Measurements from ENCODE around the gene TNKS1BP1. TPM values are rescaled to one million over a fixed set of nuclear protein-coding genes. Genes with fewer than 3 reads are reported as not detected.

Gene TNKS1BP1
- total and polyA plus RNA-seq, 7 experiments from 2014 or later = 2.8 to 22.0 (median 12.5) TPM

DNA sequence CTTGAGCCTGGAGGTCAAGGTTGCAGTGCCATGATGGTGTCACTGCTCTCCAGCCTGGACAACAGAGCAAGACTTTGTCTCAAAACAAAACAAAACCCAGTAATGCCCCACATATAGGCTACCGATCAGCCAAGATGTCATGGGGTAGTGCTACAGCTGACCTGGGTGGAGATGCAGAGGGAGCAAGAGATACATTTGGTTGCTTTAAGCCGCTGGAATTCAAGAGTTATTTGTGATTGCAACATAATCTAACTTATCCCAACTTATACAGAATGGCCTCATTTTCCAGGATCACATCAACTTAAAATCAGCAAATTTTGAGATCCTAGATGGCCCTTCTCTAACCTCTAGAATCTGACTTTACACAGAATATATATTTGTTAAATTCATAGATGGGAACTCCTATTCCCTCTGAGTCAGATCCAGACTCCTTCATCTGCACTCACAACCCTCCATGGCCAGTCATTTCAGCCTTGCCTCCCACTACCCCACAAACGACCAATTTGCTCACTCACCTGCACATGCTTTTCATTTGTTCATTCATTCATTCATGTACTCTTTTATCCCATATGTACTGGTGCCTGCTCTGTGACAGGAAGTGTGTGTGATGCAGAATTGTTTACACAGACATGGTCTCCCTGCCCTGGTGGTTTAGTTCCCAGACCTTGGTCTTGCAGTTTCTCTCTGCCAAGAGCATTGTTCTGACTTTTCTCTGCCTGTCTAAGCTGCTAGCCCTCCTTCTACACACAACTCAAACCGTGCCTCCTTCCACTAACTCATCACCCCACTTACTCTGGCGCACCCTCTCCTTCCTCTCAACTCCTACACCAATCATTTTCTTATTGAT lies 63.6 kb downstream of the TNKS1BP1 start:
- Histone ChIP-seq H3K36me3 (ENCODE audit: control insufficient read depth in 2 of 3, insufficient read depth in 3 of 3, low read length in 3 of 3) (no peaks in the 10 kb centered on the region), H3K27me3 (ENCODE audit: control insufficient read depth in 2 of 2, insufficient read depth in 2 of 2, low read length in 2 of 2) (no peaks in the 10 kb centered on the region), H3K9me3 (ENCODE audit: control insufficient read depth in 2 of 3, low read length in 3 of 3) (peaks cover 0 to 13% (median 0%) of the 10 kb centered on the region in 3 experiments), H3K4me3 (ENCODE audit: low read length) (no peak overlapping the region), H3K27ac (ENCODE audit: low read depth, low read length) (no peak overlapping the region), H3K4me1 (ENCODE audit: control insufficient read depth in 2 of 2, insufficient read depth in 2 of 2, low read length in 2 of 2) (no peaks in the 10 kb centered on the region)
- H3K9me3 Mint-ChIP-seq = peaks cover 0 to 30% (median 9%) of the 10 kb centered on the region in 11 donors
- peaks cover 0 to under 1% (median 0%) of the 10 kb centered on the region in 5 donors for H3K36me3 Mint-ChIP-seq
- no peak overlapping the region for H3K4me3 Mint-ChIP-seq
- CTCF ChIA-PET = no interaction called here
- no peaks in the 10 kb centered on the region for H3K4me1 Mint-ChIP-seq
- intact Hi-C loops (cut with micrococcal nuclease) = no loop called here
- ATAC-seq (no peak), DNase-seq (no peak)
- peaks cover 5 to 34% (median 22%) of the 10 kb centered on the region in 5 donors for H3K27me3 Mint-ChIP-seq
- POLR2A ChIA-PET = no interaction called here
- no peak overlapping the region for H3K27ac Mint-ChIP-seq

DNA sequence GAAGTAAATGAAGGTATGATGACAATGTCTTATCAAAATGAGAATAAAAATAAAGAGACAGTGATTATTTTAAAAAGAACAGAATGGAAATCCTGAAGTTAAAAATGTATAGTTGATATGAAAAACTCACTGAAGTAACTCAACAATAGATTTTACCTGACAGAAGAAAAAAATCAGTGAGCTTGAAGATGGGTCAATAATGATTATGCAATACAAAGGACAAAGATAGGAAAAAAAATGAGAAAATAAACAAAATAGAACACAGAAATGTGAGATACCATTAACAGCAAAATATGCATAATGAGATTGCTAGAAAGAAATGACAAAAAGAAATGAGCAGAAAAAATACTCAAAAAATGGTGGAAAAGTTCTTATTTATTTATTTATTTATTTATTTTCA lies 68.6 kb downstream of the TNKS1BP1 start:
- no peak overlapping the region for H3K4me3 ChIP-seq (ENCODE audit: low read length)
- no peak for ATAC-seq
- Mint-ChIP-seq H3K4me3 (no peak overlapping the region), H3K36me3 (peaks cover 0 to 4% (median 0%) of the 10 kb centered on the region in 5 donors), H3K27ac (no peak overlapping the region), H3K9me3 (peaks cover 0 to 23% (median 12%) of the 10 kb centered on the region in 11 donors), H3K27me3 (peaks cover 24 to 63% (median 46%) of the 10 kb centered on the region in 5 donors), H3K4me1 (no peaks in the 10 kb centered on the region)
- intact Hi-C loops (cut with micrococcal nuclease) = no loop called here
- no peak overlapping the region for H3K27ac ChIP-seq (ENCODE audit: low read depth, low read length)
- peaks cover 0 to 6% (median 0%) of the 10 kb centered on the region in 3 experiments for H3K9me3 ChIP-seq (ENCODE audit: control insufficient read depth in 2 of 3, low read length in 3 of 3)
- H3K4me1 ChIP-seq (ENCODE audit: control insufficient read depth in 2 of 2, insufficient read depth in 2 of 2, low read length in 2 of 2) = no peaks in the 10 kb centered on the region
- no peak for DNase-seq
- ChIA-PET CTCF (no interaction called here), POLR2A (no interaction called here)
- H3K36me3 ChIP-seq (ENCODE audit: control insufficient read depth in 2 of 3, insufficient read depth in 3 of 3, low read length in 3 of 3) = no peaks in the 10 kb centered on the region
- no peaks in the 10 kb centered on the region for H3K27me3 ChIP-seq (ENCODE audit: control insufficient read depth in 2 of 2, insufficient read depth in 2 of 2, low read length in 2 of 2)

DNA sequence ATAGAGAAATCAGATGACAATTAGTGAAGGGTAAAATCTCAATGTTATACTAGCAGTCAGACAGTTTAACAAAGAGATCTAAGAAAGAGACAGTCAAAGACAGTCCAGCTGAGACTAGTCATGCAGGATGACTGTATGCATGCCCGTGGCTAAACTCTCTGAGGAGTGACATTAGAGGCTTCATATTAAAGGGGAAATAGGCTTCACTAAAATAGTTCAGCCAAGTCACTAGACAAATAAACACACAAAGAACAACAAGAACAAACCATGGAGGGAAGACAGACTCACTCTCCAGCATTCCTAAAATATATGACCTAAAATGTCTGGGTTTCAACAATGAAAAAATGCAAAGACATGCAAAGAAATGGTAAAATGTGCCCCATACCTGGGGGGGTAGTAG lies 69.1 kb downstream of the TNKS1BP1 start:
- Histone ChIP-seq H3K27ac (ENCODE audit: low read depth, low read length) (no peak overlapping the region), H3K4me1 (ENCODE audit: control insufficient read depth in 2 of 2, insufficient read depth in 2 of 2, low read length in 2 of 2) (no peaks in the 10 kb centered on the region), H3K36me3 (ENCODE audit: control insufficient read depth in 2 of 3, insufficient read depth in 3 of 3, low read length in 3 of 3) (no peaks in the 10 kb centered on the region), H3K4me3 (ENCODE audit: low read length) (no peak overlapping the region), H3K27me3 (ENCODE audit: control insufficient read depth in 2 of 2, insufficient read depth in 2 of 2, low read length in 2 of 2) (no peaks in the 10 kb centered on the region), H3K9me3 (ENCODE audit: control insufficient read depth in 2 of 3, low read length in 3 of 3) (peaks cover 0 to 6% (median 0%) of the 10 kb centered on the region in 3 experiments)
- Mint-ChIP-seq H3K27me3 (peaks cover 24 to 68% (median 51%) of the 10 kb centered on the region in 5 donors), H3K27ac (no peak overlapping the region), H3K4me3 (no peak overlapping the region), H3K9me3 (peaks cover 0 to 23% (median 12%) of the 10 kb centered on the region in 11 donors), H3K36me3 (peaks cover 0 to 4% (median 0%) of the 10 kb centered on the region in 5 donors), H3K4me1 (no peaks in the 10 kb centered on the region)
- intact Hi-C loops (cut with micrococcal nuclease) = no loop called here
- ATAC-seq = no peak
- ChIA-PET POLR2A (no interaction called here), CTCF (no interaction called here)
- DNase-seq = no peak

DNA sequence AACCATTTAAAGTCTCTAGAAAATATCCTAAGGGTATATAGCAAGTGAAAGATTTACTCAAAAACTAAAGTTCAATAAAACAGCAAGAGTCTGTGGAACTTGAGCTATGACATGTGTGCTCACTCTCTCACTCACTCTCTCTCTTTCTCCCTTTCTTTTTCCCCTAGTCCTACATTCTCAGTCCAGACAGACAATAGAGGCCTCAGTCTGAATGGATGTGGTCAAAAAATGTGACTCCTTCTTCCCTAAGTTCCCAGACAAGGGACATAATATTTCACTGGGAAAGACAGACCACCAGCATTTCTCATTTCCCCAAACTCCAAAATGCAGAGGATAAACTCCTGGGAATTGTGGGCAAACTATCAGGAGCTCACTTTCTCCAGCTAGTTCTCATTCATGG lies 70.1 kb downstream of the TNKS1BP1 start:
- POLR2A ChIA-PET = no interaction called here
- Mint-ChIP-seq H3K9me3 (peaks cover 0 to 23% (median 12%) of the 10 kb centered on the region in 11 donors), H3K4me1 (no peaks in the 10 kb centered on the region), H3K27me3 (peaks cover 24 to 68% (median 53%) of the 10 kb centered on the region in 5 donors), H3K4me3 (no peak overlapping the region), H3K27ac (no peak overlapping the region), H3K36me3 (peaks cover 0 to 4% (median 0%) of the 10 kb centered on the region in 5 donors)
- Histone ChIP-seq H3K4me1 (ENCODE audit: control insufficient read depth in 2 of 2, insufficient read depth in 2 of 2, low read length in 2 of 2) (no peaks in the 10 kb centered on the region), H3K36me3 (ENCODE audit: control insufficient read depth in 2 of 3, insufficient read depth in 3 of 3, low read length in 3 of 3) (no peaks in the 10 kb centered on the region), H3K9me3 (ENCODE audit: control insufficient read depth in 2 of 3, low read length in 3 of 3) (peaks cover 0 to 6% (median 0%) of the 10 kb centered on the region in 3 experiments), H3K4me3 (ENCODE audit: low read length) (no peak overlapping the region), H3K27me3 (ENCODE audit: control insufficient read depth in 2 of 2, insufficient read depth in 2 of 2, low read length in 2 of 2) (no peaks in the 10 kb centered on the region), H3K27ac (ENCODE audit: low read depth, low read length) (no peak overlapping the region)
- DNase-seq (no peak), ATAC-seq (no peak)
- intact Hi-C loops (cut with micrococcal nuclease) = no loop called here
- CTCF ChIA-PET = no interaction called here

DNA sequence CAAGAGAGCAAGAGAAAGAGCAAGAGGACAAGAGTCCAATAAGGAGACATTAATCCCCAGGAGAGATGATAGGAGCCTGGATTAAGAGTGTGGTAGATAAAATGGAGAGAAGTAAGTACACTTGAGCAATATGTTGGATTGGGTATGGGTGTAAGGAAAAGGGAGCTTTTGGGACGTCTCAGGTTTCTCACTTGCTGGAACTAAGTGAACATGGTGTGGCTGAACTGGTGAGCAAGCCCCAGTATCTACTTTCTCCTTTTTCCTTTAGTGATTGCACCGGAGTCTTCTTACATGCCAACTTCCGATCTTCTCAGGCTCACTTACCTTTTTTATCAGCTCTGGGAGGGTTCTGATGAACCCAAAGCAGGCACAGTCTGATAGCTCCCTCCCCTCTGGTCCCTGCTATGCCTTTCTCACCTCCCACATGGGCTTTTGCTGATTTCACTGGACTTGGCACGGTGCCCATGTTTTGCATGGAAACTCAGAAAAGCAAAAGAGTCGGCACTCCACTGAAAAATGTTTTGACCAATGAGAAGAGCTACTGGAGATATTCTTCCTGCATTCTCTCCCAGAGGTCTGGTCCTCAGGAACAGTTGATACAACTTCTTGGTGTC lies 73.2 kb downstream of the TNKS1BP1 start:
- no peaks in the 10 kb centered on the region for H3K4me1 Mint-ChIP-seq
- ATAC-seq (no peak), DNase-seq (no peak)
- no peaks in the 10 kb centered on the region for H3K27me3 ChIP-seq (ENCODE audit: control insufficient read depth in 2 of 2, insufficient read depth in 2 of 2, low read length in 2 of 2)
- no peak overlapping the region for H3K27ac Mint-ChIP-seq
- ChIA-PET POLR2A (no interaction called here), CTCF (no interaction called here)
- no peaks in the 10 kb centered on the region for H3K36me3 ChIP-seq (ENCODE audit: control insufficient read depth in 2 of 3, insufficient read depth in 3 of 3, low read length in 3 of 3)
- H3K9me3 ChIP-seq (ENCODE audit: control insufficient read depth in 2 of 3, low read length in 3 of 3) = peaks cover 0 to 1% (median 0%) of the 10 kb centered on the region in 3 experiments
- peaks cover 0 to 4% (median 0%) of the 10 kb centered on the region in 5 donors for H3K36me3 Mint-ChIP-seq
- H3K27me3 Mint-ChIP-seq = peaks cover 22 to 63% (median 53%) of the 10 kb centered on the region in 5 donors
- intact Hi-C loops (cut with micrococcal nuclease) = no loop called here
- H3K4me3 ChIP-seq (ENCODE audit: low read length) = no peak overlapping the region
- no peak overlapping the region for H3K4me3 Mint-ChIP-seq
- no peak overlapping the region for H3K27ac ChIP-seq (ENCODE audit: low read depth, low read length)
- H3K9me3 Mint-ChIP-seq = peaks cover 0 to 18% (median 8%) of the 10 kb centered on the region in 11 donors
- no peaks in the 10 kb centered on the region for H3K4me1 ChIP-seq (ENCODE audit: control insufficient read depth in 2 of 2, insufficient read depth in 2 of 2, low read length in 2 of 2)

GRCh38 chr11:57251037-57251436 lies 73.7 kb downstream of the TNKS1BP1 start:
- H3K27ac ChIP-seq (ENCODE audit: low read depth, low read length) = no peak overlapping the region
- Mint-ChIP-seq H3K4me3 (no peak overlapping the region), H3K27ac (no peak overlapping the region), H3K27me3 (peaks cover 18 to 58% (median 51%) of the 10 kb centered on the region in 5 donors), H3K36me3 (peaks cover 0 to 1% (median 0%) of the 10 kb centered on the region in 5 donors), H3K9me3 (peaks cover 0 to 13% (median 5%) of the 10 kb centered on the region in 11 donors), H3K4me1 (no peaks in the 10 kb centered on the region)
- no peaks in the 10 kb centered on the region for H3K9me3 ChIP-seq (ENCODE audit: control insufficient read depth in 2 of 3, low read length in 3 of 3)
- no peaks in the 10 kb centered on the region for H3K4me1 ChIP-seq (ENCODE audit: control insufficient read depth in 2 of 2, insufficient read depth in 2 of 2, low read length in 2 of 2)
- no peak for DNase-seq
- H3K36me3 ChIP-seq (ENCODE audit: control insufficient read depth in 2 of 3, insufficient read depth in 3 of 3, low read length in 3 of 3) = no peaks in the 10 kb centered on the region
- intact Hi-C loops (cut with micrococcal nuclease) = no loop called here
- no peak for ATAC-seq
- ChIA-PET POLR2A (no interaction called here), CTCF (interaction anchor here (1.0 kb wide), 1 partner anchor 13 kb away, joined by 3 read pairs; no protein-coding TSS in a partner anchor)
- H3K27me3 ChIP-seq (ENCODE audit: control insufficient read depth in 2 of 2, insufficient read depth in 2 of 2, low read length in 2 of 2) = no peaks in the 10 kb centered on the region
- H3K4me3 ChIP-seq (ENCODE audit: low read length) = no peak overlapping the region
